HEK293T (cell line): ENCODE data around the gene TMPRSS6.

Experiments used
- CTCF ChIA-PET: fragments of 350-600 bp; formaldehyde crosslinking; extraction: SDS; loops from one replicate; lab custom pipeline; 2021; ENCODE audit warnings: antibody characterized with exemption, inconsistent platforms; lab: Yijun Ruan, JAX
- POLR2A ChIA-PET: fragments of 350-600 bp; formaldehyde crosslinking; extraction: SDS; loops from one replicate; lab custom pipeline; 2020; ENCODE audit warnings: antibody characterized with exemption, inconsistent platforms; lab: Yijun Ruan, JAX
- DNase-seq: peaks from one replicate; pipeline ENCODE4 v3.0.0; 2012; ENCODE audit warnings: mixed read lengths; ENCODE audit errors: extremely low spot score
- ARNT ChIP-seq: fragments of 450-650 bp; IDR thresholded peaks from 2 replicates; pipeline ENCODE4 v1.6.1; 2017; ENCODE audit warnings: mild to moderate bottlenecking
- BHLHE40 ChIP-seq: fragments of 450-650 bp; IDR thresholded peaks from 2 replicates; pipeline ENCODE4 v1.6.1; 2016; ENCODE audit warnings: mild to moderate bottlenecking, moderate library complexity, borderline replicate concordance
- CTBP1 ChIP-seq: fragments of 450-650 bp; IDR thresholded peaks from 2 replicates; pipeline ENCODE4 v1.6.1; 2016; ENCODE audit warnings: borderline replicate concordance
- ELF4 ChIP-seq: fragments of 450-650 bp; IDR thresholded peaks from 2 replicates; pipeline ENCODE4 v1.6.1; 2017; ENCODE audit warnings: antibody characterized with exemption
- FOXA1 ChIP-seq: fragments of 450-650 bp; IDR thresholded peaks from 2 replicates; pipeline ENCODE4 v1.6.1; 2016; ENCODE audit warnings: mild to moderate bottlenecking
- FOXK2 ChIP-seq: fragments of 450-650 bp; IDR thresholded peaks from 2 replicates; pipeline ENCODE4 v1.6.1; 2016; ENCODE audit warnings: mild to moderate bottlenecking
- FOXM1 ChIP-seq: fragments of 450-650 bp; IDR thresholded peaks from 2 replicates; pipeline ENCODE4 v1.6.1; 2017; ENCODE audit warnings: mild to moderate bottlenecking, borderline replicate concordance
- HDGF ChIP-seq: fragments of 450-650 bp; IDR thresholded peaks from 2 replicates; pipeline ENCODE4 v1.6.1; 2017; ENCODE audit warnings: antibody characterized with exemption, borderline replicate concordance
- L3MBTL2 ChIP-seq: fragments of 450-650 bp; conservative IDR thresholded peaks from 2 replicates; pipeline ENCODE4 v1.6.1; 2016; ENCODE audit warnings: mild to moderate bottlenecking
- LEF1 ChIP-seq: fragments of 450-650 bp; IDR thresholded peaks from 2 replicates; pipeline ENCODE4 v1.6.1; 2017; ENCODE audit warnings: mild to moderate bottlenecking, borderline replicate concordance
- NFRKB ChIP-seq: fragments of 450-650 bp; IDR thresholded peaks from 2 replicates; pipeline ENCODE4 v1.6.1; 2016; ENCODE audit warnings: mild to moderate bottlenecking, moderate library complexity
- PKNOX1 ChIP-seq: fragments of 450-650 bp; IDR thresholded peaks from 2 replicates; pipeline ENCODE4 v1.6.1; 2016
- SP1 ChIP-seq: fragments of 450-650 bp; IDR thresholded peaks from 2 replicates; pipeline ENCODE4 v1.6.1; 2017
- SUZ12 ChIP-seq: fragments of 450-650 bp; IDR thresholded peaks from 2 replicates; pipeline ENCODE4 v1.6.1; 2016; ENCODE audit warnings: mild to moderate bottlenecking
- TARDBP ChIP-seq: fragments of 450-650 bp; IDR thresholded peaks from 2 replicates; pipeline ENCODE4 v1.6.1; 2016
- ZNF384 ChIP-seq: fragments of 450-650 bp; IDR thresholded peaks from 2 replicates; pipeline ENCODE4 v1.6.1; 2016

Gene TMPRSS6

GRCh38 chr22:37139762-37140161 is 30.2 kb upstream of the TMPRSS6 start:
- no peak for DNase-seq
- ChIA-PET POLR2A (no interaction called here), CTCF (no interaction called here)
- no peak for TF ChIP-seq ZNF384
- TF ChIP-seq SUZ12 = no peak
- TF ChIP-seq TARDBP = no peak
- TF ChIP-seq ELF4 = no peak
- no peak for TF ChIP-seq SP1
- TF ChIP-seq ARNT = no peak
- no peak for TF ChIP-seq BHLHE40
- TF ChIP-seq FOXK2 = no peak
- no peak for TF ChIP-seq HDGF
- no peak for TF ChIP-seq FOXA1
- no peak for TF ChIP-seq CTBP1
- no peak for TF ChIP-seq PKNOX1
- TF ChIP-seq FOXM1 = no peak
- TF ChIP-seq LEF1 = no peak
- TF ChIP-seq NFRKB = no peak
- TF ChIP-seq L3MBTL2 = no peak

DNA sequence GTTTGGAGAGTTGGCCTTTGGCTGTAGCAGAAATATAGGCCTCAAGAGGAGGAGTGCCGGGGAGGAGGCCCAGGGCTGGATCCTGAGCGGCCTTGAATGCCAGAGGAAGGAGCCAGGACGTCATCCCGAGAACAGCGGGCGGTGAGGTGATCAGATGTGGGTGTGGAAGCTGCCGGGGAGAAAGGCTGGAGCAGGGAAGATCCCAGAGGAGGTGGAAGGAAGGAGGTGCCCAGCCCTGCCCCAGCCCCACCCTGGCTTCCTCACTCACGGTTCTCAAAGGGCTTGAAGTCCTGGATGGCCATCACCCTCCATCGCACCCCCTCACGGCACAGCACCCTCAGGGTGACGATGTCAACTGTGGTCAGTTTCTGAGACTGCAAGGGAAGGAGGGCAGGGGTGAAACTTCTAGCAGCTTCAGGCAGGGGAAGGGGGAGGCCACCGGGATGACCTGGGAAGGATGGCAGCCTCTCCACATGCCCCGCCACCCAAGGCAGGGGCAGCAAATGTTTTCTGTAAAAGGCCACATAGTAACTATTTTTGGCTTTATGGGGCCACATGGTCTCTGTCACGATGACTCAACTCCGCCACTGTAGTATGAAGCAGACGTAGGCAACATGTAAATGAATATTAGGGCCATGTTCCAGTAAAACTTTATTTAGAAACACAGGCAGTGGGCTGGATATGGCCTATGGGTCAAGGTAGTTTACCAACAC is 29.5 kb upstream of the TMPRSS6 start:
- POLR2A ChIA-PET = no interaction called here
- DNase-seq = no peak
- CTCF ChIA-PET = no interaction called here
- TF ChIP-seq SP1 (no peak), CTBP1 (no peak), TARDBP (no peak), ZNF384 (no peak), FOXM1 (no peak), HDGF (no peak)

DNA sequence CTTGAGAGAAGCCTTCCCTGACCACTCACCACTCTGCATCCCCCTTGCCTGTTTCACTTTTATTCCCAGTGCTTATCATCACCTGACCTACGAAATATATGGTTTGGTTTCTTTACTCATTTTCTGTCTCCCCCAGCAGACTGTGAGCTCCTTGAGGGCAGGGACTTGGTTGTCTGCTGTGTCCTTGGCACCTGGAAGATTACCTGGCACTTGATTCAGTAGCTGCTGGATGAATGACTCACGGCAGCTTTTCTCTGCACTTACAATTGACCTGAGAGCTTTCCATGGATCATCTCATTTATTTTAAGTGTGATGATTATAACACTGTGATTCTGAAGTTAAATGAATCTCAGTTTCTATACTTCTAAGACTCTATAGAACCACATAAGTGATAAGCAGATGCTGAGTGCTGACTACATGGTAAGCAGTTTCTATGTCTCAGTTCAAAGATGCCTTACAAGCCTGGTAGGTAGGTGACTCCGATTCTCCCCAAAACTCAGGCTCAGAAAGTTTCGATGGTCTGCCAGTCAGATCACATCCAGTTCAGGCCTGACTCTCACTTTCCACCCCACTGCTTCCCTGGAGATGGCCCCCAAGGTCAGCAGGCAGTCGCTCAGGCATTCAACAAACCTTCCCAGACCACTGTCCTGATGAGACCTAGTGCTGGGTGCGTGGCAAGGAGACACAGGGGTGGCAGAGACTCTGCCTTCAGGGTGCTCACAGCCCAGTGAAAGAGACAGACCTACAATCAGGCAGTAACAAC is 28.6 kb upstream of the TMPRSS6 start:
- POLR2A ChIA-PET = no interaction called here
- CTCF ChIA-PET = no interaction called here
- DNase-seq = no peak
- TF ChIP-seq SP1 (no peak), FOXA1 (no peak), CTBP1 (no peak), L3MBTL2 (no peak), LEF1 (no peak), HDGF (no peak)

GRCh38 chr22:37137131-37137530 is 27.6 kb upstream of the TMPRSS6 start:
- CTCF ChIA-PET = no interaction called here
- DNase-seq = no peak
- no peak for TF ChIP-seq L3MBTL2
- TF ChIP-seq TARDBP = no peak
- no peak for TF ChIP-seq BHLHE40
- no peak for TF ChIP-seq ELF4
- POLR2A ChIA-PET = no interaction called here

DNA sequence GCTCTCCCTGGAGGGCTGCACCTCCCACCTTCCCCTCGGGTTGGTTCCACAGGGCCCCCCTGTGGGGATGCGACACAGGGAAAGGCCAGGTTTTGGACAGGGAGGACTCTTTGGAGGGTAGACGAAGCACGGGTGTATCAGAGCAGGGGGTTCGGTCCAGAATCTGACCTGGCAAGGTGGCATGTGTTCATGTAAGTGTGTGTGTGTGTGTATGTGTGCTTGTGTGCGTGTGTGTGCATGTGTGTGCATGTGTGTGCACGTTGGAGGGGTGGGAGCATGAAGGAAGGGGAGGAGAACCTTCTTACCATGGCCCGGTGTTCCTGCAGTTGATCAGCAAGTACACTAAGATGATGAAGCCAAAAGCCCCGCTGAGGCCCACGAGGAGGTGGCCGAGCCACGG is 25.5 kb upstream of the TMPRSS6 start:
- ChIA-PET POLR2A (no interaction called here), CTCF (no interaction called here)

GRCh38 chr22:37133304-37134018 is 23.9 kb upstream of the TMPRSS6 start:
- CTCF ChIA-PET = no interaction called here
- no peak for TF ChIP-seq FOXK2
- no peak for TF ChIP-seq BHLHE40
- TF ChIP-seq ARNT = no peak
- no peak for DNase-seq
- POLR2A ChIA-PET = no interaction called here

More for the DNA sequence above, 25.5 kb upstream of the TMPRSS6 start:
- no peak for DNase-seq
- TF ChIP-seq ARNT (no peak), LEF1 (no peak), L3MBTL2 (no peak), FOXK2 (no peak), CTBP1 (no peak), BHLHE40 (no peak), PKNOX1 (no peak), SP1 (no peak), ZNF384 (no peak)

DNA sequence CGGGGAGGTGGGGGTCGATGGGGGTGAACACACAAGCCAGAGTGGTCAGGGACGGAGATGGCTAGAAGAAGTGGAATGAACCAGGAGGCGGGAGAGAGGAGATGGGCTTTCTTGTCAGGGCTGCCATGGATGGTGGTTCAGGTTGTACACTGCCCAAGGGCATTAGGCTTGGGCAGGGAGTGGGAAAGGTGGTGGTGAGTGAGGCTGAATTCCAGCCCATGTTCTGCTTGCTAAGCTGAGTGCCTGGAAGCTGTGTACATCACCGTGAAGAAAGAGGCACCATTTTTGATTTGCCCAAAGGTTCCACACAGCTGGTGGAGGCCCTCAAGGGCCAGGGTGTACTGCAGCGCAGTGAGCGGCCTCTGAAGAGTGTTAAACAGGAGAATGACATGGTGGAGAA is 23.3 kb upstream of the TMPRSS6 start:
- TF ChIP-seq L3MBTL2 (no peak), LEF1 (no peak), BHLHE40 (no peak)
- DNase-seq = no peak
- POLR2A ChIA-PET = no interaction called here
- CTCF ChIA-PET = no interaction called here
